Measurements from ENCODE around the gene SOCS3. TPM values are rescaled to one million over a fixed set of nuclear protein-coding genes. Genes with fewer than 3 reads are reported as not detected.

Gene SOCS3
- total and polyA plus RNA-seq, 10 of the 15 experiments (the other 5 are each of a cell fraction or from before 2014, with no cell fraction given), result 0.05 to 3.9 (median 1.0) TPM

Small RNAs within 50 kb of the gene (small RNA-seq; reads per million reads assigned to genes)
- gene RF00415, result not detected
- not detected for gene RN7SL236P

Other genes with a start within 250 kb of the SOCS3 start
Only the 7 nearest of the 10 such genes appear.
- 2.1 and 5.9 TPM in 2 replicates for gene C17orf99, start 213.7 kb downstream of the SOCS3 start, total RNA-seq (2014; rRNA removed)
- 1.6 and 1.9 TPM in 2 replicates for gene C17orf99, start 213.7 kb downstream of the SOCS3 start, total RNA-seq (2014; rRNA removed; fragmentation: Illumina TruSeq; extraction: Trizol)
- gene C17orf99, start 213.7 kb downstream of the SOCS3 start, total RNA-seq (2021), result 3.1 and 4.4 TPM in 2 replicates
- gene C17orf99, start 213.7 kb downstream of the SOCS3 start, polyA plus RNA-seq (2011; rRNA removed), result 2.2 and 3.5 TPM in 2 replicates
- gene C17orf99, start 213.7 kb downstream of the SOCS3 start, polyA plus RNA-seq (2014; fragmentation: Illumina TruSeq; extraction: Trizol), result 0.22 and 1.4 TPM in 2 replicates
- gene C17orf99, start 213.7 kb downstream of the SOCS3 start, polyA plus RNA-seq (2014; fragmentation: Nextera tagmentation; extraction: Ambion mirVana), result under 1 TPM; 0.20 to 0.48 TPM
- 4.8 and 5.6 TPM in 2 replicates for gene C17orf99, start 213.7 kb downstream of the SOCS3 start, polyA plus RNA-seq (2014; rRNA removed)
- 1 to 10 TPM; 3.0 to 4.5 TPM for gene C17orf99, start 213.7 kb downstream of the SOCS3 start, polyA plus RNA-seq (2016; fragmentation: Nextera tagmentation; extraction: Ambion mirVana)
- 189 and 212 TPM in 2 replicates for gene SYNGR2, start 191.5 kb downstream of the SOCS3 start, total RNA-seq (2014; rRNA removed)
- gene SYNGR2, start 191.5 kb downstream of the SOCS3 start, total RNA-seq (2014; rRNA removed; fragmentation: Illumina TruSeq; extraction: Trizol), result 112 and 126 TPM in 2 replicates
- gene SYNGR2, start 191.5 kb downstream of the SOCS3 start, total RNA-seq (2021), result 291 and 310 TPM in 2 replicates
- gene SYNGR2, start 191.5 kb downstream of the SOCS3 start, polyA plus RNA-seq (2011; rRNA removed), result 134 and 329 TPM in 2 replicates
- gene SYNGR2, start 191.5 kb downstream of the SOCS3 start, polyA plus RNA-seq (2014; fragmentation: Illumina TruSeq; extraction: Trizol), result 69.3 and 212 TPM in 2 replicates
- gene SYNGR2, start 191.5 kb downstream of the SOCS3 start, polyA plus RNA-seq (2014; fragmentation: Nextera tagmentation; extraction: Ambion mirVana), result 10 to 100 TPM in 1 of 2 experiments, 1 to 10 TPM in 1; 4.4 to 28.8 TPM
- gene SYNGR2, start 191.5 kb downstream of the SOCS3 start, polyA plus RNA-seq (2014; rRNA removed), result 310 and 312 TPM in 2 replicates
- gene SYNGR2, start 191.5 kb downstream of the SOCS3 start, polyA plus RNA-seq (2016; fragmentation: Nextera tagmentation; extraction: Ambion mirVana), result 100 to 1,000 TPM; 491 to 529 TPM
- 93.2 and 102 TPM in 2 replicates for gene TK1, start 173.0 kb downstream of the SOCS3 start, total RNA-seq (2014; rRNA removed)
- 49.9 and 53.4 TPM in 2 replicates for gene TK1, start 173.0 kb downstream of the SOCS3 start, total RNA-seq (2014; rRNA removed; fragmentation: Illumina TruSeq; extraction: Trizol)
- gene TK1, start 173.0 kb downstream of the SOCS3 start, total RNA-seq (2021), result 89.7 and 96.3 TPM in 2 replicates
- gene TK1, start 173.0 kb downstream of the SOCS3 start, polyA plus RNA-seq (2011; rRNA removed), result 32.6 and 62.7 TPM in 2 replicates
- 27.4 and 55.2 TPM in 2 replicates for gene TK1, start 173.0 kb downstream of the SOCS3 start, polyA plus RNA-seq (2014; fragmentation: Illumina TruSeq; extraction: Trizol)
- gene TK1, start 173.0 kb downstream of the SOCS3 start, polyA plus RNA-seq (2014; fragmentation: Nextera tagmentation; extraction: Ambion mirVana), result 10 to 100 TPM in 1 of 2 experiments, 1 to 10 TPM in 1; 4.6 to 13.0 TPM
- 127 and 128 TPM in 2 replicates for gene TK1, start 173.0 kb downstream of the SOCS3 start, polyA plus RNA-seq (2014; rRNA removed)
- gene TK1, start 173.0 kb downstream of the SOCS3 start, polyA plus RNA-seq (2016; fragmentation: Nextera tagmentation; extraction: Ambion mirVana), result 100 to 1,000 TPM; 168 to 175 TPM
- gene AFMID, start 172.7 kb downstream of the SOCS3 start, total RNA-seq (2014; rRNA removed), result 60.7 and 79.9 TPM in 2 replicates
- 51.9 and 54.3 TPM in 2 replicates for gene AFMID, start 172.7 kb downstream of the SOCS3 start, total RNA-seq (2014; rRNA removed; fragmentation: Illumina TruSeq; extraction: Trizol)
- gene AFMID, start 172.7 kb downstream of the SOCS3 start, total RNA-seq (2021), result 45.8 and 47.0 TPM in 2 replicates
- gene AFMID, start 172.7 kb downstream of the SOCS3 start, polyA plus RNA-seq (2011; rRNA removed), result 46.3 and 58.9 TPM in 2 replicates
- 70.8 and 77.9 TPM in 2 replicates for gene AFMID, start 172.7 kb downstream of the SOCS3 start, polyA plus RNA-seq (2014; fragmentation: Illumina TruSeq; extraction: Trizol)
- 10 to 100 TPM; 50.3 to 98.8 TPM for gene AFMID, start 172.7 kb downstream of the SOCS3 start, polyA plus RNA-seq (2014; fragmentation: Nextera tagmentation; extraction: Ambion mirVana)
- 51.2 and 68.7 TPM in 2 replicates for gene AFMID, start 172.7 kb downstream of the SOCS3 start, polyA plus RNA-seq (2014; rRNA removed)
- 10 to 100 TPM; 36.1 to 41.3 TPM for gene AFMID, start 172.7 kb downstream of the SOCS3 start, polyA plus RNA-seq (2016; fragmentation: Nextera tagmentation; extraction: Ambion mirVana)
- 104 and 105 TPM in 2 replicates for gene BIRC5, start 145.8 kb downstream of the SOCS3 start, total RNA-seq (2014; rRNA removed)
- 64.3 and 74.8 TPM in 2 replicates for gene BIRC5, start 145.8 kb downstream of the SOCS3 start, total RNA-seq (2014; rRNA removed; fragmentation: Illumina TruSeq; extraction: Trizol)
- gene BIRC5, start 145.8 kb downstream of the SOCS3 start, total RNA-seq (2021), result 73.8 and 76.9 TPM in 2 replicates
- gene BIRC5, start 145.8 kb downstream of the SOCS3 start, polyA plus RNA-seq (2011; rRNA removed), result 41.0 and 49.0 TPM in 2 replicates
- gene BIRC5, start 145.8 kb downstream of the SOCS3 start, polyA plus RNA-seq (2014; fragmentation: Illumina TruSeq; extraction: Trizol), result 31.4 and 51.7 TPM in 2 replicates
- 10 to 100 TPM; 89.2 to 92.4 TPM for gene BIRC5, start 145.8 kb downstream of the SOCS3 start, polyA plus RNA-seq (2014; fragmentation: Nextera tagmentation; extraction: Ambion mirVana)
- 115 and 119 TPM in 2 replicates for gene BIRC5, start 145.8 kb downstream of the SOCS3 start, polyA plus RNA-seq (2014; rRNA removed)
- 100 to 1,000 TPM; 163 to 175 TPM for gene BIRC5, start 145.8 kb downstream of the SOCS3 start, polyA plus RNA-seq (2016; fragmentation: Nextera tagmentation; extraction: Ambion mirVana)
- not detected in 2 replicates for gene TMEM235, start 128.4 kb downstream of the SOCS3 start, total RNA-seq (2014; rRNA removed)
- gene TMEM235, start 128.4 kb downstream of the SOCS3 start, total RNA-seq (2014; rRNA removed; fragmentation: Illumina TruSeq; extraction: Trizol), result not detected in 2 replicates
- not detected in 2 replicates for gene TMEM235, start 128.4 kb downstream of the SOCS3 start, total RNA-seq (2021)
- gene TMEM235, start 128.4 kb downstream of the SOCS3 start, polyA plus RNA-seq (2011; rRNA removed), result not detected in 2 replicates
- gene TMEM235, start 128.4 kb downstream of the SOCS3 start, polyA plus RNA-seq (2014; fragmentation: Illumina TruSeq; extraction: Trizol), result not detected in 2 replicates
- not detected for gene TMEM235, start 128.4 kb downstream of the SOCS3 start, polyA plus RNA-seq (2014; fragmentation: Nextera tagmentation; extraction: Ambion mirVana)
- not detected in 2 replicates for gene TMEM235, start 128.4 kb downstream of the SOCS3 start, polyA plus RNA-seq (2014; rRNA removed)
- not detected for gene TMEM235, start 128.4 kb downstream of the SOCS3 start, polyA plus RNA-seq (2016; fragmentation: Nextera tagmentation; extraction: Ambion mirVana)
- gene PGS1, start 18.6 kb upstream of the SOCS3 start, total RNA-seq (2014; rRNA removed), result 26.5 and 29.2 TPM in 2 replicates
- gene PGS1, start 18.6 kb upstream of the SOCS3 start, total RNA-seq (2014; rRNA removed; fragmentation: Illumina TruSeq; extraction: Trizol), result 15.0 and 15.9 TPM in 2 replicates
- gene PGS1, start 18.6 kb upstream of the SOCS3 start, total RNA-seq (2021), result 31.7 and 34.1 TPM in 2 replicates
- gene PGS1, start 18.6 kb upstream of the SOCS3 start, polyA plus RNA-seq (2011; rRNA removed), result 19.4 and 28.3 TPM in 2 replicates
- 13.4 and 19.1 TPM in 2 replicates for gene PGS1, start 18.6 kb upstream of the SOCS3 start, polyA plus RNA-seq (2014; fragmentation: Illumina TruSeq; extraction: Trizol)
- 1 to 10 TPM; 1.3 to 1.9 TPM for gene PGS1, start 18.6 kb upstream of the SOCS3 start, polyA plus RNA-seq (2014; fragmentation: Nextera tagmentation; extraction: Ambion mirVana)
- 32.2 and 33.1 TPM in 2 replicates for gene PGS1, start 18.6 kb upstream of the SOCS3 start, polyA plus RNA-seq (2014; rRNA removed)
- gene PGS1, start 18.6 kb upstream of the SOCS3 start, polyA plus RNA-seq (2016; fragmentation: Nextera tagmentation; extraction: Ambion mirVana), result 10 to 100 TPM; 36.3 to 37.6 TPM